Stimulated activated CD4-positive, alpha-beta T cell treated with anti-CD3 and anti-CD28 coated beads, Interleukin-4, amount 100 ng/mL, for 1 hour (primary cell): Measurements from ENCODE around the gene ETV6.

Source experiments
- DNase-seq: peaks from one replicate; pipeline ENCODE4 v3.0.0-alpha.2; 2020

ETV6 gene

GRCh38 chr12:11870041-11870451 is 220.6 kb downstream of the ETV6 start:
- DNase-seq: no peak

- DNase-seq: no peak
Measured at GRCh38 chr12:11872055-11872454, 222.6 kb downstream of the ETV6 start.

GRCh38 chr12:11875414-11875935 is 226.0 kb downstream of the ETV6 start:
- DNase-seq: no peak

- DNase-seq: no peak
Measured at GRCh38 chr12:11876307-11876706, 226.8 kb downstream of the ETV6 start.

- no peak for DNase-seq
Measured at GRCh38 chr12:11877102-11877826, 227.8 kb downstream of the ETV6 start.

GRCh38 chr12:11877869-11878780 is 228.7 kb downstream of the ETV6 start:
- no peak for DNase-seq

GRCh38 chr12:11879306-11879705 is 229.8 kb downstream of the ETV6 start:
- DNase-seq: no peak

GRCh38 chr12:11880381-11880780 is 230.9 kb downstream of the ETV6 start:
- no peak for DNase-seq

- no peak for DNase-seq
Measured at GRCh38 chr12:11881835-11882234, 232.4 kb downstream of the ETV6 start.

GRCh38 chr12:11882301-11883019 is 233.0 kb downstream of the ETV6 start:
- DNase-seq: no peak

- no peak for DNase-seq
Measured at GRCh38 chr12:11884116-11884515, 234.6 kb downstream of the ETV6 start.

GRCh38 chr12:11884706-11885105 is 235.2 kb downstream of the ETV6 start:
- no peak for DNase-seq

GRCh38 chr12:11885261-11886038 is 236.0 kb downstream of the ETV6 start:
- no peak for DNase-seq

- DNase-seq: no peak
Measured at GRCh38 chr12:11886339-11886738, 236.9 kb downstream of the ETV6 start.

GRCh38 chr12:11888029-11888428 is 238.6 kb downstream of the ETV6 start:
- no peak for DNase-seq

GRCh38 chr12:11891346-11891745 is 241.9 kb downstream of the ETV6 start:
- no peak for DNase-seq

- no peak for DNase-seq
Measured at GRCh38 chr12:11891754-11892386, 242.4 kb downstream of the ETV6 start.

- no peak for DNase-seq
Measured at GRCh38 chr12:11893998-11894397, 244.5 kb downstream of the ETV6 start.

- no peak for DNase-seq
Measured at GRCh38 chr12:11894890-11895289, 245.4 kb downstream of the ETV6 start.

GRCh38 chr12:11895421-11896078 is 246.1 kb downstream of the ETV6 start:
- no peak for DNase-seq

GRCh38 chr12:11896417-11896929 is 247.0 kb downstream of the ETV6 start:
- no peak for DNase-seq
